Stimulated activated CD4-positive, alpha-beta T cell treated with anti-CD3 and anti-CD28 coated beads, Interleukin-15, amount 100 ng/mL, for 48 hours (primary cell): Measurements from ENCODE around the gene ABLIM1.

ENCODE experiments used
- DNase-seq, 2 donors: peaks; one replicate each; pipeline ENCODE4 v3.0.0-alpha.2; 2020; ENCODE audit warnings: low read depth in 2 of 2

The ABLIM1 gene

DNA sequence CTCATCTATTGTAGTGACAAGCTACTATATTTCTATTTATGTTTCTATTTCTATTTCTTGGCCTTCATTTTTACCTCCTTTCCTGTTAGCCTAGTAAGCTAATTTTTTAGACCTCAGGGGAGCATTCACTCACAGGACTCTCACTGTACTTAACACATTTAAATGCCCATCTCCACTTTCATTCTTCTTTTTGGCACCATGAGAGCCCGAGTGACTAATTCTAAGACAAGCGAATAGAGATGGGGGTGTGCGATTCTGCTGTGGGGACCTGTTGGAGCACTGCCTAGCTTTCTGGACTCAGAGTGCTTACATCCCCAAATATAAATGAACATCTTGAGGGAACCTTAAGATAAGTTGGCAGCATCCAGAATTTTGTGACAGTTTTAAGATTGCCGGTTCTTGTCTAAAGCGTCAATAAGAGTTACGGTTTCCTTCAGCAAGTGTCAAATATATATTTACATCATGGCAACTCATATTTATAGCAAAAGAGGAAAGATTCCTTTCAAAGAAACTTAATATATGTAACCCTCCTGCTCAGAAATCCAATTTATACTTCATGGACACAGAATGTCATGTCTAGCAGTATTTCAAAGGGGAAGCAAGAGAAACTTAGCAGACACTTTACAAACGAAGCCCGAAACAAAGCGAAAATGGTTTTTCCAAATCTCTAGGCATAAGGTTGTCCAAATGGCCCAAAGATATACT, 199.7 kb downstream of the ABLIM1 start:
- DNase-seq: no peak

DNA sequence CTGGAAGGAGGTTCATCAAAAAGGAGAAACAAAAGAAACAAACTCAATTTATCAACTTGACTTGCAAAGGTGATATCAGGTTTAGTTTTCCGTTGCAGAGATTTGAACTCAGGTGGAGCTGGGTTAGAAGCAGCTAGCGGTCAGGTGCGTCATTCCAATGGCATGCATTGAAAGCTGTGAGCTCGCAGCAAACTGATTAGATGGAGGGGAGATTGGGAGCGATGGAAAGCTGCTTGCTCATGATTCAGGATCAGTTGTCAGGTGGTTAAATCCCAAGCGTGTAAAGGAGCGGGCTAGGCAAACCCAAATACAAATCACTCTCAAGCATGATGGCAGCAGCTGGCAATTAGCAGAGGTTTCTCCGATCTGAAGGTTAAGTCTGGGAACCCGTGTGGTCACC, 204.5 kb downstream of the ABLIM1 start:
- DNase-seq: no peak

DNA sequence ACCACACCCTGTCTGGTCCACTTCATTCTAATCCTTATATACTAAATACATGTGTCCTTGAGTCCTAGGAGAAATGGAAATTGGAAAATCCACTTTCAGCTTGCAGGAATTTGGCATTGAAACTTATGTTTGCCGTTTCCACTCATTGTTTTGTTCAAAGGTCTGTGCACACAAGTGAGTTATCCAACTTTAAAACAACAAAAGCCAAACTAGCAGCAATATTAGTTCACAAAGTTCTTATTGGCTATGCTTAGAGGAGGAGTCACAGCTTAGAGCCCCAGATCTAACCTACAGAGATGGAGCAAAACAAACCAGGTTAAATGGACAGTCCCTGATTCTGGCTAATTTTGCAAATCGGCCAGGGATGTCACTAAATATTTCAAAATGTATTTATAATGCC, 209.2 kb downstream of the ABLIM1 start:
- no peak for DNase-seq

DNA sequence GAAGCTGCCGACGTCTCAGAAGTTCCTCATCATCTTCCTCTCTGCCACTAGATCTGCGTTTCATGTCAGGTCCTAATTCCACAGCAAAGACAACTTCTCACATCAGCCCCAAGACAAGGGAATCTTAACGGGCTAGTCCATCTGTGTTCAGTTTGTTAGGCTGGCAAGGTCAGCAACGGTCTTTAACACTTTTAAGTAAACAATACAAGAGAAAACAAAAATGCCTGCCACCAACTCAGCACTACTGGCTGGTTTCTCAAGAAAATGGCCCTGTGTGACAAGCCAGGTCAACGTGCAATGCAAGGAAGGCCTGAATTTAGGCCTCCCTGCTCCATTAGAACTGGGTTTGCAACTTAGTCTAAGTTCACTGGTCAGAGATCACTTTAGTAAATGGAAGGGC, 212.7 kb downstream of the ABLIM1 start:
- DNase-seq: no peak

DNA sequence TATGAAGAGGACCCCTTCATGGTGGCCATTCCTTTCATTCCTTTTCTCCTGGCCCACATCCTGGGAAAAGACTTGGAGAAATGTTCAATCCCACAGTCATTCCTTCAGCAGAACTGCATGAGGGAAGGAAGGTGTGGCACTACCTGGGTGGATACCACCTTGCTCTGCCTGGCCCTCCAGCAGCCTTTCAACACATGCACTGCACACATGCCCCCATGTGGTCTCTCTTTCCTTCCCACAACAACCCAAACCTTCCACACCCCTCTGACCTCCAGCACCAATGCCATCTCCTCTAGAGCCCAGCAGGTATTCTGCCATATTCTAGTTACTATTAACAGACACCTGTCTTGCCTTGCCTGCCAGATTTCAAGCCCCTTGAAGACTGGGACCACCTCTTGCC, 213.3 kb downstream of the ABLIM1 start:
- no peak for DNase-seq

DNA sequence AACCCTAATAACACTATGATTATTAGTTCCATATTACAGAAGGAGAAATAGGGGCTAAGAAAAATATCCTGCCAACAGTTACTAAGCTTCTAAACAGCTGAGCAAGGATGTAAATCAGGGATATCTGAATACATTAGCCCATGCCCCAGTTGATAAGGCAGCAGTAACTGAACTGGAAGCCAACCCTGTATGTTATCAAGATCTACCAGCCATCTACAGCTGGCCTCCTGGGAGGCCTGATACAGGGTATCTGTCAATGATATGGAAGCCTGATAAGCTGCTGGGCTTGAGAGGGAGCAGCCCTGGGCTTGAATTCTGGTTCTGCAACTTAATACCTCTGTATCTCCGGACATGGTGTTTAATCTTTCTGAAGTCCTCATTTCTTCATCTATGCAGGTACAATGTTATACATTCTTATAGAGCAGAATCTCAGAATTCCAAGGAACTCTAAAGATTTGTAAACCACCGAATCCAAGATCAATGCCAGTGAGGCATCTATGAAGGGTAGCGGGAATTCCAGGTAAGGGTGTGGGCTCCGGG, 215.9 kb downstream of the ABLIM1 start:
- DNase-seq: no peak

DNA sequence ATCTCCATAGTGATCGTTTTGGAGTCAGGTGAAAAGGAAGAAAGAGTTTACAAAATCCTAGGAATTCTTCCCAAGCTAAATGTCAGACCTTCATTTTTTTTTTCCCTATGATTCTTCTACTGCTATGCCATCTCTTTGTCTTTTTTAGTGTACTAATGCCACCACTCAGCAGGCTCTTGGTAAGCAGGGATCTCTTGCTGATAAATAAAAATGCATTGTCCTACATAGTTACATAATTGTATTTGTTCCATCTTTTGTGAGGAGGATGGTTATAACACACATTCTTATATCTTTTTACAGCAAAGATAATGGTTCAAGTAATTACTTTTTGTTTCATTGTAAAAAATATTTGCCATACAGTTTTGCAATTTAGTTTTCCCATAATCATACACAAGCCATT, 217.0 kb downstream of the ABLIM1 start:
- DNase-seq: no peak

DNA sequence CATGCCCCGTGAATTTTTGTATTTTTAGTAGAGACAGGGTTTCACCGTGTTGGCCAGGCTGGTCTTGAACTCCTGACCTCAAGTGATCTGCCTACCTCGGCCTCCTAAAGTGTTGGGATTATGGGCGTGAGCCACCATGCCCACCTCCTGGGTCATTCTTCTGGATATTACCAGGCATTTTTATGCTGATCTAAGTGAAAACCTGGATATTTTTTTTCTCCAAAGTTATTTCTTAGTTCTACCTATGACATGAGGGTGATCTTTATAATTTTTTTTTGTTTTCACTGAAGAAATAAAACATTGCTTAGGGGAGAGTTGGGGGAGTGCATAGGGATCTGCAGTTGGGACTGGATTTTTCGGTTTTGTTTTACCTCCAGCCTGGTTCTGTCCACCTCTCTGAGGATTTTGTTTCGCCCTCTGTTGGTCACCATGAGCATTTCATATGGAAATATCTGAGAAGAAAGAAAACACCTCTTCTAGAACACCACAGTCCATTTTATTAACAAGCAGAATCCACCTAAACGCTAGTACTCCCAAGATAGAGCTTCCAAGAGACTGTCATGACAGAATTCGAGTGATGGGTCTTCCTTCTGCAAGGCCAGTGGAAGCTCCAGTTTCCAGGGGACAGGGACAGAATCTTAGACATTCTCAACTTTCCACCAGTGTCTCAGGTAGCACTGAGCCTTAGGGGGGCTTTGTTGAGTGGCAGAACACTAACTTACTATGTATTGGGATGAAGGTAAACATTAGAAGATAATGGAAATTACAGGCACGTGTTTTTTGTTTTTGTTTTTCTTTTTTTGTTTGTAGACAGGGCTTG, 220.4 kb downstream of the ABLIM1 start:
- no peak for DNase-seq

DNA sequence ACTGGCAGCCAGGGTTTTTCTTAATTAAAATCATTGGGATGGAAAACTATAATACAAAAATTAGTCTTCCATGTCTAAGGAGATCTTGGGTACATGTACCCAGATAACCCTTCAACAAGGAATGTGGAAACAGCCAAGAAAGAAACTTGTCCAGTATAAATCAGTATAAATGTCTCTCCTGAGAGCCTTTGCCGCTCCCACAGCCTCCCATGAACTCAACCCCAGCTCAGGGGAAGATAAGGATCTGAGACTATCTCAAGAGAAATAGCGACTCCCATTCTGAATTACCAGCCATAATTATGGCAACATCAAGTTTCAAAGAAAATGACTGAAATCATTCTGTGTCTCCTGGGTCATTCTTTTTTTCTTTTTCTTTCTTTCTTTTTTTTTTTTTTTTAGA, 221.1 kb downstream of the ABLIM1 start:
- no peak for DNase-seq

DNA sequence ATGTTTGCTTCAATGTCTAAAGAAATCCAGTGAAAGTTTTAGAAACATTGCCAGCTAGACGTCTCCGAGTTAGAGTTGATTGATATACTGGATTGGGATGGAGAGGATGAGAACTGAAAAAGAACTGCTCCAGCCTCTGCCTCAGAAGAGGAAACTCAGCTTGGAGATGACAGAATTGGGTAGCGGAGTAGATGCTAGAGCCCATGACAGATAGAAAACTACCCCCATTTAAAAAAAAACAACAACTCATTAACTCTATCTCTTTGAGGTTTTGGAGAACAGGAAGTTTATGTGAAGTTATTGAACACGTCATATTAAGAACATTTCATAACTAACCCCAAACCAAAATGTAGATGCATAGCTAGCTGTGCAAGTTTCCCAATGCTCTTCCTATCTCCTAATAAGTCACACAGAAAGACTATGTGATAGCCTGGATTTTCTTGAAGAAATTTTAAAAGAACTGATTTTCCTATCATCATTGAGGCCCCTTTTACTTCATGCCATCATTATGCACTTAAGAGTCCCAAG, 225.4 kb downstream of the ABLIM1 start:
- no peak for DNase-seq

DNA sequence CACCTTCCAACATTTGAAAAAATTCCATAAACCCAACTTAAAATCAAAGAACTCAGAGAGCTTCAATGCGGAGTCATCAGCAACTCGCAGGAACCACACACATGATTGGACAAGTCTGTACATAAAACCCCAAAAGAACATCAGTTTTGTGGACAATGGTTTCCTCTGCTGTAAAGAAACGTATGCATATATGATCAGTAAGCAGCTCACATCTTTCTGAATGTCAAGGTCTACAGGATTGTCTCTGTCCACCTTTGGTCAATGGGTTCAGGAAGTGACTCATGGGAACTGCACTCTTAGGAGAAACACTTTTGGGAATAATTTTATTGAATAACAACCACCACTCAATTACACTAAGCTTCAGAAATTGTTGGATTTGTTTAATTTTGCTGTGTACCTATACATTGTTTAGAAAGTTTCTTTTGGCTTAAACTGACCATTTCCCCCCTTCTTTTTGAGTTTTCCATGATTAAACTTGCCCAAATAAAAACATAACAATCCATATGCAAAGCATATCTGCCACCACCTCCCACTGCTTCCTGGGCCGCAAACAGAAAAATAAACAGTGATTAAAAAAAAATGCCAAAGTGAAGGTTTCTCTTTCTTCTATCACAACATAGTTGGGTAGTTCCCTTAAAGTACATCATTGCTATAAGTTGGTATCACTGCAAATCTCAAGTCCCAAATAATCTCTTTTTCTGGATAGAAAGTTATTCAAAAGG, 226.5 kb downstream of the ABLIM1 start:
- no peak for DNase-seq

DNA sequence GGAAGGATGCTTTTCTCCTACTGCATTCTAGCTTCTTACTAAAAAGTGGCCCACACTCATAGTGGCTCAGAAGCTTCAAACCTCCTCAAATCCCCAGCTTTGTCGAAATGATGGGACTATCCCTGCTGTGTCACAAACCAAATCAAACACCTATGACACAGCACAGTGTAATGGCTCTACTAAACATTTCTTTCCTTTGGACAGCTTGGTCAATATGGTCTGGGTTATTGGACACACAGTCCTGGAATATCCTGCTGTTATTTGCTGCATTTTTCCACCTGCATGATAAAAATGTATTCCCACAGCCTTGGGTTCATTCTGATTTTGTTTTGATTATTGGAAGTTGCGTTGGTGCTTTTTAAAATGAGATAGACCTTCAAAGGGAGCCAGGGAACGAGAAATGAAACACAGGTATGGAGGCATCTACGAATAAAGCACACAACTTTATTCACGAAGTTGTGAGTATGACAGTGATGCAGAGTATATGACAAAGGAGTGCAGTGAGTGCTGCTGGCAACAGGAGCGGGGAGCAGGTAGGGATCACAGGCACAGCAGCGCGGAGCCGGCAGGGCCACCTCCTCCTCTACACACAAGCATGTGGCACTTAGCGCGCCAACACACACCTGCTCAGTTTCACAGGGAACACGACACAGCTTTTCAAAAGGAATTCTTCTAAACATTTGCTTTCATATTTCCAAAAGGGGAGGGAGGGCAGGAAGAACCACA, 227.2 kb downstream of the ABLIM1 start:
- no peak for DNase-seq

DNA sequence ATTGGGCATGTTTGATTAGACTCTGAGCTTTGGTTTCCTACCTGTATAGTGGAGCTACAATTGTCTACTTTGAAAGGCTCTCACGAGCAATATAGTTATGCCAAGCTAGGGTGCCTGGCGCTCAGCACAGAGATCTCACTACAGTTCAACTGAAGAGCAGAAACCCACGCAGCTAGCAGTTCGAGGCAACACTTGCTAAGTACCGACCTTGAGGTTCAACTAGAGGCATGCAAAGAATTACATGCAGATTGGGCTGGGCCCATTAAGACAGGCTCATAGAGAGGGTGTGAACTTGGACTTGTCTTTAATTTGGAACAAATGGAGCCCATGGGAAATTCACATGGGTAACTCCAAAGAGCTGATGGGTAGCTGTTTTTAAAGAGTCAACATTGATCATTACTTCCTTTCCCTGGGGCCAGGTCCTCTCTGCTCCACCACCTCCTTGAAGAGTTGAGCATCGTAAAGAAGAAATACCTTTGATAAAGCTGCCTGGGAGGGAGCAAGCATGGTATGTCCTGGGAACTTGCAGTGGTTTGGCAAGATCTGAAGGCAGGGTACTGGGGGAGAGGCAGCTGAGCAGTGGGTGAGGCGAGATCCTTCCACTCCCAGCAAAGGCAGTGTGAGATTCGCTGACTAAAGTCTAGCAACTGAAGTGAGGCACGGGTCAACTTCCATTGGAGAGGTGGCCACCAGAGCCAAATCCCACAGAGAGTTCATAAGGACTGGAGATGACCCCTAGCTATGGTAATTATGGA, 228.3 kb downstream of the ABLIM1 start:
- DNase-seq: no peak

DNA sequence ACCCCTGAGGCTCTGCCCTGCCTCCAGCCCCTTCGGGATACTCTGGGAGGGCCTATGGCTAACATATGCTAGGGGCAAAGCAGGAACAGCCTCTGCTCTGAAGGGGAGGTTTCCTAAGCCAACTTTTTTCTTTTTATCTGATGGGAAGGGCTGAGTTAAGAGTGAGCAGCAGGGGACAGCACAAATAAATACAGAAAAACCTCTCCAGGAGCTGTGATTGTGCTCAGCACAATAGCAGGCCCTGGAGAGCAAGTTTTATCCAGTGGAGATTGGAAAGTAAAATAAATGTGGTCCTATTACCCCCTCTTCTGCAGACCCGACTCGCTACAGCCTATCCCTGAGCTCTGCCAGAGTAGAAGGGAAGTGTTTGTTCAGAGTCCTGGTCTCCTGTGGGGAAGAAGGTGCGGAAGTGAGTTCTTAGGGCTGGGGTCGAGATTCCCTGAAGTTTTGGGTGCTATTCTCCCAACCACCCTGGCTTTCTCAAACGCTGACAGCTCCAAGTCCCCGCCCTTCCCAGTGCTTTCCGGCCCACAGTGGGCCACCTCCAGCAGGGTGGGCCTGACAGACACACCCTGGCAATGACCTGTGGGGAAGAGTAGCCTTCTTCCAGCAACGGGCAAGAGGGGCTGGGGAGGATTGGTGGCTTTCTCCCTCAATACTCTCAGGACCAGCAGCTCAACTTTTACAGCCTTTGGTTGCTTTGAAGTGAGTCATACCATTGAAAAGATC, 230.8 kb downstream of the ABLIM1 start:
- DNase-seq: no peak

DNA sequence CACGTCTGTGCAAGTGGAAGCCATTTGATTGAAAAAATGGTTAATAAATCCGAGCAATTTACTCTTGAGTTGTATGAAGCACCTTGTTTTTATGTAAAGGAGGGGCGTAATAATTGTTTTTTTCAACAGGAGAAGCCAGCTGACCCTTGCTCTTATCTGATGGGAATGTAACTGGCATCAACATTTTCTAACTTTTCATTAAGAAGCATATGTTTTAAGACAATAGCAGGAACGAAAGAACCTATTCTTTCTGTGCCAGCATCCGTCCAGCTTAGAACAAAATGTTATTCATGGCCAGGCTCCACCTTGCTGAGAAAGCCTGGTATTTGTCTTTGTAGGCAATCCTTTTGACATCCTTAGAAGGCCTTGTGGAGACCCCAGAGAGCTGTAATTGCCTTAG, 231.6 kb downstream of the ABLIM1 start:
- DNase-seq: no peak

DNA sequence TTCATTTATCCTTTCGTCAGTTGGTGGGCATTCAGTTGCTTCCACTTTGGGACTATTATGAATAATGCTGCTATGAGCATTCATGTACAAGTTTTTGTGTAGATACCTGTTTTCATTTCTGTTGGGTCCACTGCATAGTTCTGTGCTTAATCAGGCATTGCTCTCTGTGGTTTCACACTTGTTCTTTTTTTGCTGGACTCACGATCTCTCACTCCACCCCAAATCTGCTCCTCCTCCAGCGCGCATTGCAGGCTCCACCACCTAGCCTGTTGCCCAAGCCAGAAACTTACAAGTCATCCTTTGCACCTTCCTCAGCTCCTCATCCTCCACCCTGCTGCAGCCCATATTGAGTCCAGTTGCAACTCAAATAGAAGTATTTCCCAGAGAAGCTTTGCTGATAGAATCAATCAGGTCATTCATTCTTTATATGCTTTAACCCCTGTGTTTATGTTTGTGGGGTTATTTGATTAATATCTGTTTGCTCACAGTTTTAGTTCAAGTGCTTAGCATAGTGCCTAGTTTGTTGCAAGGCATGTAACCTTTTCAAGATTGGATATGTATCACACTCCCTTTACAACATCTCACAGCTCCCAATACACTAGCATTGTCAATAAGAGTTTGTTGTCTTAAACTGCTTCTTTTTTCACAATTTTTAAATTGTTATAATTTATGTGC, 237.1 kb downstream of the ABLIM1 start:
- no peak for DNase-seq

DNA sequence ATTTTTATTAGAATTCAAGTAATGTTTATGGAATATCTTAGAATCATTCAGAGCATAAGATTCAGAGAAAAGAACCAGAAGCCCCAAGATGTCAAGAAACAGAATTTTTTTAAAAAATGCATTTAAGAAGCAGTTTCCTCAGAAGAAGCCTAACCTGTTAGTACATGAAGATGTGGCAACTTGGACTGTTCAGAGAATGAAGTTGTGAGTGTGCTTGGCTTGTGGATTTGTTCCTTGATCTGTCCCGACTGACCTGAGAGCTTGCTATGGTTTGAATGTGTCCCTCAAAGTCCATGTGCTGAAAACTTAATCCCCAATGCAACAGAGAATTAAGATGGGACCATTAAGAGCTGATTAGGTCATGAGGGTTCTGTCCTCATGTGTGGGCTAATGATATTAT, 240.0 kb downstream of the ABLIM1 start:
- DNase-seq: no peak

DNA sequence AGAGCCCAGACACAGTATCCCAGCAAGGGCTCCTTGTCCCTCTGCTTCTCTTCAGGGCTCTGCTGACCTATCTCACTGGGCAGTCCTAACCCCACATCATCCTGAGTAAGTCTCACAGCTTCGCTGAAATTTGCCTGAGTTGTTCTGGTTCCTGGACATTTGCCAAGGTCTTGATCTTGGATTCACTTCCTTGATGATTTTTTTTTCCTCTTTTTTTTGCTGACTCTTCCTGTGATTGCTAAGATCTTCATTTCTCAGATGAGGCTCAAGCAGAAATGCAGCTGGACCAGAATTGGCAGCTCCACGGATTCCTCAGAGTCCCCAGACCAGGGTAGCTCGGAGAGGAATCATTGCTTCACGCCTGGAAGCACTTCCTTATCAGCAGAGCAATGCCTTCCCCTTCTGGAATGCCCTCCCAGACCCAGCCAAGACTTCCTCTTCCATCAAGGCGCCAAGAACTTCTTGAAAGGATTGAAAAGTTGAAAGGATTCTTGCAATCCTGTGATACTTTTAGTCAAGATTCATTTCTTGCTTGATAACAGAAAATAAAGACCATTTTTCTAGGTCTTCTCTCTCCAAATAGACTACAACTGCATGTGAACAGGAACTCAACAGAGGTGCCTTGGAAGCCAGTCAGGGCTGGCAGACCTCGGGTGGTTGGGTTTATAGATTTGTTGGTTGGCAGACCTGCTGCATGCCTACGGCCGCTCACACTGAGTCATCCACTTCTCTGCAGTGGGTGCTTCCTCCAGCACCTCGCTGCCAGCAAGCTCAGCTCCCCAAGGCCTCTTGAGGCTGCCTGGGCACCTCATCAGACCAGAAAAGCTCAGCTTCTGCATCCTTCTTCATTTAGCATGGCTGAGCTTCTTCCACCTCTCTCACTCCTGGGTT, 244.9 kb downstream of the ABLIM1 start:
- no peak for DNase-seq
